K562 (cell line): ENCODE measurements around the gene TM4SF18. TPM values are rescaled to one million over a fixed set of nuclear protein-coding genes. Genes with fewer than 3 reads are reported as not detected.

Source experiments
- ELF2 ChIP-seq: fragments of 250-450 bp; sonication (Bioruptor Pico); IDR thresholded peaks from 2 replicates; pipeline ENCODE4 v1.5.0; 2021; ENCODE audit warnings: mild to moderate bottlenecking
- ESRRA ChIP-seq: fragments of 450-650 bp; IDR thresholded peaks from 2 replicates; pipeline ENCODE4 v1.6.1; 2014; ENCODE audit warnings: low read depth, mild to moderate bottlenecking, moderate library complexity, borderline replicate concordance
- FOXJ2 ChIP-seq: fragments of 200-800 bp; sonication (Bioruptor generic); IDR thresholded peaks from 2 replicates; pipeline ENCODE4 v1.6.1; 2016; ENCODE audit warnings: missing genetic modification characterization, missing compliant biosample characterization
- HCFC1 ChIP-seq: IDR thresholded peaks from 2 replicates; pipeline ENCODE4 v1.6.1; 2012; ENCODE audit warnings: low read depth, low read length, improper control_type of control experiment
- MAZ ChIP-seq, 2 experiments: fragments of 450-650 bp in 1 of 2; sonication (generic) in 1 of 2; formaldehyde crosslinking; IDR thresholded peaks in 1 of 2; conservative IDR thresholded peaks in 1 of 2; 2 replicates each; pipeline versions ENCODE4 v1.4.0 to v1.5.0; 2020; ENCODE audit warnings: mild to moderate bottlenecking in 1 of 2, missing genetic modification reagents in 1 of 2
- MED1 ChIP-seq: sonication (generic); formaldehyde crosslinking; IDR thresholded peaks from 2 replicates; pipeline ENCODE4 v1.8.1; 2023; ENCODE audit warnings: missing genetic modification reagents, borderline replicate concordance
- SREBF2 ChIP-seq: sonication (generic); formaldehyde crosslinking; IDR thresholded peaks from 2 replicates; pipeline ENCODE4 v1.4.0; 2020; ENCODE audit warnings: mild to moderate bottlenecking, missing genetic modification reagents
- ZNF165 ChIP-seq: fragments of 250-450 bp; sonication (Bioruptor Pico); IDR thresholded peaks from 2 replicates; pipeline ENCODE4 v1.4.0; 2020; ENCODE audit warnings: borderline replicate concordance
- ZNF316 ChIP-seq: fragments of 450-650 bp; IDR thresholded peaks from 2 replicates; pipeline ENCODE4 v1.6.1; 2016
- ZSCAN29 ChIP-seq: fragments of 450-650 bp; IDR thresholded peaks from 2 replicates; pipeline ENCODE4 v1.6.1; 2017
- polyA plus RNA-seq, 8 experiments: library from polyadenylated mRNA; depleted of rRNA in 4 of 8; stranded (reverse) in 5 of 8; unstranded in 3 of 8; fragments of >200 nt; fragmentation: Nextera tagmentation in 2 of 8; fragmentation: Illumina TruSeq in 1 of 8; extraction: Ambion mirVana in 2 of 8; extraction: Trizol in 1 of 8; gene quantifications; 2 replicates each; pipeline versions ENCODE4 v1.2.1 to v1.2.3, GENCODE V29; 2011 to 2014; ENCODE audit warnings: inconsistent platforms in 1 of 8, missing spikeins in 1 of 8
- total RNA-seq, 7 experiments: library from RNA; depleted of rRNA in 6 of 7; stranded (reverse); fragments of >200 nt in 6 of 7; fragmentation: Illumina TruSeq in 2 of 7; extraction: Trizol in 2 of 7; gene quantifications; 2 replicates each; pipeline versions ENCODE4 v1.2.1 to v1.2.3, GENCODE V29; 2011 to 2021; ENCODE audit warnings: low replicate concordance in 1 of 7
- TF ChIP-seq, protein P1 (sequence below): fragments of 450-650 bp; IDR thresholded peaks from 2 replicates; pipeline ENCODE4 v1.6.1; 2016; ENCODE audit warnings: mild to moderate bottlenecking, moderate library complexity
- TF ChIP-seq, protein P2 (sequence below): fragments of 450-650 bp; conservative IDR thresholded peaks from 2 replicates; pipeline ENCODE4 v1.6.1; 2016; ENCODE audit warnings: missing genetic modification characterization, low read depth, mild to moderate bottlenecking, control low read depth, missing compliant biosample characterization
- TF ChIP-seq, protein P3 (sequence below), 2 experiments: fragments of 450-650 bp; conservative IDR thresholded peaks; 2 replicates each; pipeline ENCODE4 v1.6.1; 2017; ENCODE audit warnings: mild to moderate bottlenecking in 2 of 2, moderate library complexity in 2 of 2

Gene TM4SF18
- total and polyA plus RNA-seq, 9 of the 15 experiments (the other 6 are each of a cell fraction or from before 2014, with no cell fraction given) = not detected

DNA sequence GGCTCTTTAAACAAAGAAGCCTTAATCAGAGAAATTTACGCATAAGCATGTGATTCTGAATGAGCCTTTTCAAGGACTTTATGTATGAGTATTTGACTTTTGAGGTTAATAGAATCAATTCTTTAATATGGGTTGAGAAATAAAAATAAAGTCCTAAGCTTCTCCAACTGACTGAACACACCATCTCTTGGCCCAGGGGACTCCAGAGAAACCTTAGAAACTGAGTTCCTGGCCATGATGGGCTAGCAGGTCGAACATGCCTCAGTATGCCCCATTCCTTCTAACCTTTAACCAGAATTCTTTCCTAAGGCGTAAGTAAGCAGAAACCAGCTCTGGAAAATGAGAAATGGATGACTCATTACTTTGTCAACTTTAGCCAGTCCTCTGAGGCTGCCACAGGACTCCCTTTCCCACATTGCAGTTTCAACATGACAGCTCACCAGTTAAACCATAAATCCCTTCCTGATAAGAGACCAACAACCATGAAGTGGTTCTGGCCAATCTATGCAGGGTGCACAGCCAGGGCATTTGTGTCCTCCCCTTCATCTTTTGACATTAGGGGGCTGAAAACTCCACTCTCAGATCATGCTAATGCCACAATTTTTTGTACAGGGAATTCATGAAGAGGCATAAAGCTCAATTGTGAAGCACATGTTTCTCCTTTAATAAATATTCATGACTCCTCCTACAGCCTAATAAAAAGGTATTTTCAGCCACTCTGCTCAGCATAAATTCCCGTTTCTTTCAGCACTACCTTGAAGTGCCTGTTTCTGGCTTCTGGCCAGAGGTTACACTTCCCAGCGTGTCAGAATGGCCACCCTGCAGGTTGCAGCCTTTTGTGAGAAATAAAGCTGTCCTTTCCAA lies 33.3 kb downstream of the TM4SF18 start (continued):
- TF ChIP-seq, protein P1, sequence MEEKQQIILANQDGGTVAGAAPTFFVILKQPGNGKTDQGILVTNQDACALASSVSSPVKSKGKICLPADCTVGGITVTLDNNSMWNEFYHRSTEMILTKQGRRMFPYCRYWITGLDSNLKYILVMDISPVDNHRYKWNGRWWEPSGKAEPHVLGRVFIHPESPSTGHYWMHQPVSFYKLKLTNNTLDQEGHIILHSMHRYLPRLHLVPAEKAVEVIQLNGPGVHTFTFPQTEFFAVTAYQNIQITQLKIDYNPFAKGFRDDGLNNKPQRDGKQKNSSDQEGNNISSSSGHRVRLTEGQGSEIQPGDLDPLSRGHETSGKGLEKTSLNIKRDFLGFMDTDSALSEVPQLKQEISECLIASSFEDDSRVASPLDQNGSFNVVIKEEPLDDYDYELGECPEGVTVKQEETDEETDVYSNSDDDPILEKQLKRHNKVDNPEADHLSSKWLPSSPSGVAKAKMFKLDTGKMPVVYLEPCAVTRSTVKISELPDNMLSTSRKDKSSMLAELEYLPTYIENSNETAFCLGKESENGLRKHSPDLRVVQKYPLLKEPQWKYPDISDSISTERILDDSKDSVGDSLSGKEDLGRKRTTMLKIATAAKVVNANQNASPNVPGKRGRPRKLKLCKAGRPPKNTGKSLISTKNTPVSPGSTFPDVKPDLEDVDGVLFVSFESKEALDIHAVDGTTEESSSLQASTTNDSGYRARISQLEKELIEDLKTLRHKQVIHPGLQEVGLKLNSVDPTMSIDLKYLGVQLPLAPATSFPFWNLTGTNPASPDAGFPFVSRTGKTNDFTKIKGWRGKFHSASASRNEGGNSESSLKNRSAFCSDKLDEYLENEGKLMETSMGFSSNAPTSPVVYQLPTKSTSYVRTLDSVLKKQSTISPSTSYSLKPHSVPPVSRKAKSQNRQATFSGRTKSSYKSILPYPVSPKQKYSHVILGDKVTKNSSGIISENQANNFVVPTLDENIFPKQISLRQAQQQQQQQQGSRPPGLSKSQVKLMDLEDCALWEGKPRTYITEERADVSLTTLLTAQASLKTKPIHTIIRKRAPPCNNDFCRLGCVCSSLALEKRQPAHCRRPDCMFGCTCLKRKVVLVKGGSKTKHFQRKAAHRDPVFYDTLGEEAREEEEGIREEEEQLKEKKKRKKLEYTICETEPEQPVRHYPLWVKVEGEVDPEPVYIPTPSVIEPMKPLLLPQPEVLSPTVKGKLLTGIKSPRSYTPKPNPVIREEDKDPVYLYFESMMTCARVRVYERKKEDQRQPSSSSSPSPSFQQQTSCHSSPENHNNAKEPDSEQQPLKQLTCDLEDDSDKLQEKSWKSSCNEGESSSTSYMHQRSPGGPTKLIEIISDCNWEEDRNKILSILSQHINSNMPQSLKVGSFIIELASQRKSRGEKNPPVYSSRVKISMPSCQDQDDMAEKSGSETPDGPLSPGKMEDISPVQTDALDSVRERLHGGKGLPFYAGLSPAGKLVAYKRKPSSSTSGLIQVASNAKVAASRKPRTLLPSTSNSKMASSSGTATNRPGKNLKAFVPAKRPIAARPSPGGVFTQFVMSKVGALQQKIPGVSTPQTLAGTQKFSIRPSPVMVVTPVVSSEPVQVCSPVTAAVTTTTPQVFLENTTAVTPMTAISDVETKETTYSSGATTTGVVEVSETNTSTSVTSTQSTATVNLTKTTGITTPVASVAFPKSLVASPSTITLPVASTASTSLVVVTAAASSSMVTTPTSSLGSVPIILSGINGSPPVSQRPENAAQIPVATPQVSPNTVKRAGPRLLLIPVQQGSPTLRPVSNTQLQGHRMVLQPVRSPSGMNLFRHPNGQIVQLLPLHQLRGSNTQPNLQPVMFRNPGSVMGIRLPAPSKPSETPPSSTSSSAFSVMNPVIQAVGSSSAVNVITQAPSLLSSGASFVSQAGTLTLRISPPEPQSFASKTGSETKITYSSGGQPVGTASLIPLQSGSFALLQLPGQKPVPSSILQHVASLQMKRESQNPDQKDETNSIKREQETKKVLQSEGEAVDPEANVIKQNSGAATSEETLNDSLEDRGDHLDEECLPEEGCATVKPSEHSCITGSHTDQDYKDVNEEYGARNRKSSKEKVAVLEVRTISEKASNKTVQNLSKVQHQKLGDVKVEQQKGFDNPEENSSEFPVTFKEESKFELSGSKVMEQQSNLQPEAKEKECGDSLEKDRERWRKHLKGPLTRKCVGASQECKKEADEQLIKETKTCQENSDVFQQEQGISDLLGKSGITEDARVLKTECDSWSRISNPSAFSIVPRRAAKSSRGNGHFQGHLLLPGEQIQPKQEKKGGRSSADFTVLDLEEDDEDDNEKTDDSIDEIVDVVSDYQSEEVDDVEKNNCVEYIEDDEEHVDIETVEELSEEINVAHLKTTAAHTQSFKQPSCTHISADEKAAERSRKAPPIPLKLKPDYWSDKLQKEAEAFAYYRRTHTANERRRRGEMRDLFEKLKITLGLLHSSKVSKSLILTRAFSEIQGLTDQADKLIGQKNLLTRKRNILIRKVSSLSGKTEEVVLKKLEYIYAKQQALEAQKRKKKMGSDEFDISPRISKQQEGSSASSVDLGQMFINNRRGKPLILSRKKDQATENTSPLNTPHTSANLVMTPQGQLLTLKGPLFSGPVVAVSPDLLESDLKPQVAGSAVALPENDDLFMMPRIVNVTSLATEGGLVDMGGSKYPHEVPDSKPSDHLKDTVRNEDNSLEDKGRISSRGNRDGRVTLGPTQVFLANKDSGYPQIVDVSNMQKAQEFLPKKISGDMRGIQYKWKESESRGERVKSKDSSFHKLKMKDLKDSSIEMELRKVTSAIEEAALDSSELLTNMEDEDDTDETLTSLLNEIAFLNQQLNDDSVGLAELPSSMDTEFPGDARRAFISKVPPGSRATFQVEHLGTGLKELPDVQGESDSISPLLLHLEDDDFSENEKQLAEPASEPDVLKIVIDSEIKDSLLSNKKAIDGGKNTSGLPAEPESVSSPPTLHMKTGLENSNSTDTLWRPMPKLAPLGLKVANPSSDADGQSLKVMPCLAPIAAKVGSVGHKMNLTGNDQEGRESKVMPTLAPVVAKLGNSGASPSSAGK = no peak
- TF ChIP-seq SREBF2 (CRISPR knock-in tag) (no peak), HCFC1 (no peak), ESRRA (no peak), ZNF316 (peak; percentile 73), FOXJ2 (tag) (no peak), ELF2 (CRISPR knock-in tag) (no peak), MED1 (CRISPR knock-in tag) (no peak), ZNF165 (CRISPR knock-in tag) (no peak), ZSCAN29 (no peak), MAZ (CRISPR knock-in tag; conservative IDR thresholded peaks at IDR 0.05 in 1 of 2, IDR thresholded peaks at IDR 0.05 in 1 of 2) (no peak)
- TF ChIP-seq, protein P2, sequence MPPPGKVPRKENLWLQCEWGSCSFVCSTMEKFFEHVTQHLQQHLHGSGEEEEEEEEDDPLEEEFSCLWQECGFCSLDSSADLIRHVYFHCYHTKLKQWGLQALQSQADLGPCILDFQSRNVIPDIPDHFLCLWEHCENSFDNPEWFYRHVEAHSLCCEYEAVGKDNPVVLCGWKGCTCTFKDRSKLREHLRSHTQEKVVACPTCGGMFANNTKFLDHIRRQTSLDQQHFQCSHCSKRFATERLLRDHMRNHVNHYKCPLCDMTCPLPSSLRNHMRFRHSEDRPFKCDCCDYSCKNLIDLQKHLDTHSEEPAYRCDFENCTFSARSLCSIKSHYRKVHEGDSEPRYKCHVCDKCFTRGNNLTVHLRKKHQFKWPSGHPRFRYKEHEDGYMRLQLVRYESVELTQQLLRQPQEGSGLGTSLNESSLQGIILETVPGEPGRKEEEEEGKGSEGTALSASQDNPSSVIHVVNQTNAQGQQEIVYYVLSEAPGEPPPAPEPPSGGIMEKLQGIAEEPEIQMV (tag) = no peak
- TF ChIP-seq, protein P3, sequence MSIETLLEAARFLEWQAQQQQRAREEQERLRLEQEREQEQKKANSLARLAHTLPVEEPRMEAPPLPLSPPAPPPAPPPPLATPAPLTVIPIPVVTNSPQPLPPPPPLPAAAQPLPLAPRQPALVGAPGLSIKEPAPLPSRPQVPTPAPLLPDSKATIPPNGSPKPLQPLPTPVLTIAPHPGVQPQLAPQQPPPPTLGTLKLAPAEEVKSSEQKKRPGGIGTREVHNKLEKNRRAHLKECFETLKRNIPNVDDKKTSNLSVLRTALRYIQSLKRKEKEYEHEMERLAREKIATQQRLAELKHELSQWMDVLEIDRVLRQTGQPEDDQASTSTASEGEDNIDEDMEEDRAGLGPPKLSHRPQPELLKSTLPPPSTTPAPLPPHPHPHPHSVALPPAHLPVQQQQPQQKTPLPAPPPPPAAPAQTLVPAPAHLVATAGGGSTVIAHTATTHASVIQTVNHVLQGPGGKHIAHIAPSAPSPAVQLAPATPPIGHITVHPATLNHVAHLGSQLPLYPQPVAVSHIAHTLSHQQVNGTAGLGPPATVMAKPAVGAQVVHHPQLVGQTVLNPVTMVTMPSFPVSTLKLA (conservative IDR thresholded peaks at IDR 0.05) = no peak
